Natural killer cell (primary cell): ENCODE data around the gene CCT6B. TPM values are rescaled to one million over a fixed set of nuclear protein-coding genes. Genes with fewer than 3 reads are reported as not detected.

Source experiments
- ATAC-seq, 3 donors: fragments of 150-1000 bp in 2 of 3; fragments of 200-7000 bp in 1 of 3; cut with Tn5 transposase; 1 replicate in 1 of 3; 2 replicates in 2 of 3; pipeline ENCODE4 v1.10.0; 2021; ENCODE audit warnings: mild to moderate bottlenecking in 2 of 3, moderate library complexity in 2 of 3
- DNase-seq, 2 donors: peaks; one replicate each; pipeline versions ENCODE4 v3.0.0 to v3.0.0-alpha.2; 2013 to 2021; ENCODE audit warnings: mixed read lengths in 1 of 2
- H3K27ac ChIP-seq: one replicate; pipeline ENCODE4 v1.5.1; 2013; ENCODE audit warnings: mild to moderate bottlenecking, low read length
- H3K27me3 ChIP-seq: one replicate; pipeline ENCODE4 v1.6.1; 2013; ENCODE audit warnings: low read length; ENCODE audit not compliant: control insufficient read depth, insufficient read depth
- H3K36me3 ChIP-seq: one replicate; pipeline ENCODE4 v1.6.1; 2013; ENCODE audit warnings: low read length; ENCODE audit not compliant: control insufficient read depth, insufficient read depth
- H3K4me1 ChIP-seq: one replicate; pipeline ENCODE4 v1.6.1; 2013; ENCODE audit warnings: low read length; ENCODE audit not compliant: control insufficient read depth, insufficient read depth
- H3K4me3 ChIP-seq: one replicate; pipeline ENCODE4 v1.5.1; 2013; ENCODE audit warnings: low read length
- H3K9me3 ChIP-seq: one replicate; pipeline ENCODE4 v1.6.1; 2013; ENCODE audit warnings: low read length; ENCODE audit not compliant: control insufficient read depth, insufficient read depth
- H3K27ac Mint-ChIP-seq, 2 donors: one replicate each; pipeline ENCODE4 v1.8.0; 2022; ENCODE audit warnings: mild to moderate bottlenecking in 2 of 2, mixed read lengths in 2 of 2, moderate library complexity in 1 of 2
- H3K27me3 Mint-ChIP-seq, 2 donors: one replicate each; pipeline ENCODE4 v1.8.0; 2022; ENCODE audit warnings: low read depth in 2 of 2, mixed read lengths in 2 of 2
- H3K36me3 Mint-ChIP-seq: one replicate; pipeline ENCODE4 v1.8.0; 2022; ENCODE audit warnings: mixed read lengths
- H3K4me1 Mint-ChIP-seq, 2 donors: one replicate each; pipeline ENCODE4 v1.8.0; 2022; ENCODE audit warnings: mixed read lengths in 2 of 2
- H3K4me3 Mint-ChIP-seq: one replicate; pipeline ENCODE4 v1.8.0; 2022; ENCODE audit warnings: mild to moderate bottlenecking, moderate library complexity, mixed read lengths
- H3K9me3 Mint-ChIP-seq, 2 donors: one replicate each; pipeline ENCODE4 v1.8.0; 2022; ENCODE audit warnings: mixed read lengths in 2 of 2
- WGBS: methylation state at CpG from one replicate; pipeline ENCODE4 v1.1.7; 2013; ENCODE audit warnings: missing lambda C conversion rate; ENCODE audit not compliant: insufficient coverage; 5-methylcytosine and 5-hydroxymethylcytosine counted together
- intact Hi-C: fragments of 100-400 bp; cut with micrococcal nuclease; formaldehyde crosslinking; loops from one replicate; pipeline ENCODE4 v1.14.2; 2022
- total RNA-seq, 4 donors: library from RNA; stranded (reverse); fragments of 120-200 nt in 1 of 4; gene quantifications; one replicate each; pipeline versions ENCODE4 v1.2.3 to v1.2.4, GENCODE V29; 2013 to 2022
- TF ChIP-seq, protein P1 (sequence below): fragments of 200-600 bp; IDR thresholded peaks from one replicate; pipeline ENCODE4 v1.8.0; 2022; ENCODE audit warnings: antibody characterized with exemption

CCT6B gene
- total RNA-seq, 3 donors from 2014 or later (not counting 1 experiment from before 2014, with no cell fraction given) = 4.1 to 4.7 (median 4.3) TPM

DNA sequence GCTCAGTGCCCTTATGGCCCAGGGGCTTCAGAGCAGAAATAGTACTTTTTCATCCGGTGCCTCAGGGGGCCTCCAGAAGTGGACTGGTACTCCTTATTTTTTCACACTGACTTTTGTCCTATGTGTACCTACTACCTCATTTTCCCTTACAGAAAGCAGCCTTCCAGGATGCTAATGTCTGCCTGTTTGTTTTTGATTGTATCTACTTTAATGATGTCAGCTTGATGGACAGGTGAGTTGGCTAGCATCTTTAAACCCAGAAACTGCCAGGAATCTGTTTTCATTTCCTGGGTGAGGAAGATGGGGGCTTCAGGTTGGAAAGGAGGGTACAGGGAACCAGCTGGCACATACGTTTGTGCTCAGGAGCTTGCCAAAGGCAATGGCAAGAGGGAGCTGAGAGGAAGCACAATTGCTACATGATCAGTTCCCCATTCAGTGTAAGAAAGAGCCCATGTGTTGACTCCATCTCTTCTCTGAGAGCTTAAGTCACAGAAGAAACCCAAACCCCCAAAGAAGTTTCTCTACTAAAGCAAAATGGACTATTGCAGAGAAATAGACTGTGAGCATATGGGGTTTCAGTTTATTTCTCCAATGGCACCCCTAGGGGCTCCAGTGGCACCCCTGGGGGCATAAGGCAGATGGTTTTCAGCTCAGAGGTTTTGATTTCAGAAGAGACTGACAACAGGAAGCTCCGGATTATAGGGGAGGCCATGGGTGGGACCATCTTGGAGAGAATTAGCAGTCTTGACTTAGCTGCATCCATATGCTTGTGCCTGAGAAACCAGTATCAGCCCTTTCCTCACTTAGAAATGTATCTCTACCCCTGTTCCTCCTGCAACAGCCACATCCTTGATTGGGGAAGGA is 35.4 kb upstream of the CCT6B start:
- Histone ChIP-seq H3K36me3 (peaks cover 49% of the 10 kb centered on the region), H3K4me1 (peaks cover 23% of the 10 kb centered on the region), H3K9me3 (no peaks in the 10 kb centered on the region), H3K27ac (no peak overlapping the region), H3K27me3 (no peaks in the 10 kb centered on the region), H3K4me3 (no peak overlapping the region)
- H3K4me1 Mint-ChIP-seq = peaks cover 15 to 23% of the 10 kb centered on the region in 2 donors
- no peaks in the 10 kb centered on the region for H3K36me3 Mint-ChIP-seq
- intact Hi-C loops = no loop called here
- no peak overlapping the region for H3K4me3 Mint-ChIP-seq
- ATAC-seq (no peak), DNase-seq (no peak)
- 86% methylated on average over 3 of the region's 3 CpGs for WGBS
- H3K27me3 Mint-ChIP-seq = no peaks in the 10 kb centered on the region
- no peak overlapping the region for H3K27ac Mint-ChIP-seq
- H3K9me3 Mint-ChIP-seq = no peaks in the 10 kb centered on the region
- TF ChIP-seq, protein P1, sequence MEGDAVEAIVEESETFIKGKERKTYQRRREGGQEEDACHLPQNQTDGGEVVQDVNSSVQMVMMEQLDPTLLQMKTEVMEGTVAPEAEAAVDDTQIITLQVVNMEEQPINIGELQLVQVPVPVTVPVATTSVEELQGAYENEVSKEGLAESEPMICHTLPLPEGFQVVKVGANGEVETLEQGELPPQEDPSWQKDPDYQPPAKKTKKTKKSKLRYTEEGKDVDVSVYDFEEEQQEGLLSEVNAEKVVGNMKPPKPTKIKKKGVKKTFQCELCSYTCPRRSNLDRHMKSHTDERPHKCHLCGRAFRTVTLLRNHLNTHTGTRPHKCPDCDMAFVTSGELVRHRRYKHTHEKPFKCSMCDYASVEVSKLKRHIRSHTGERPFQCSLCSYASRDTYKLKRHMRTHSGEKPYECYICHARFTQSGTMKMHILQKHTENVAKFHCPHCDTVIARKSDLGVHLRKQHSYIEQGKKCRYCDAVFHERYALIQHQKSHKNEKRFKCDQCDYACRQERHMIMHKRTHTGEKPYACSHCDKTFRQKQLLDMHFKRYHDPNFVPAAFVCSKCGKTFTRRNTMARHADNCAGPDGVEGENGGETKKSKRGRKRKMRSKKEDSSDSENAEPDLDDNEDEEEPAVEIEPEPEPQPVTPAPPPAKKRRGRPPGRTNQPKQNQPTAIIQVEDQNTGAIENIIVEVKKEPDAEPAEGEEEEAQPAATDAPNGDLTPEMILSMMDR = no peak

DNA sequence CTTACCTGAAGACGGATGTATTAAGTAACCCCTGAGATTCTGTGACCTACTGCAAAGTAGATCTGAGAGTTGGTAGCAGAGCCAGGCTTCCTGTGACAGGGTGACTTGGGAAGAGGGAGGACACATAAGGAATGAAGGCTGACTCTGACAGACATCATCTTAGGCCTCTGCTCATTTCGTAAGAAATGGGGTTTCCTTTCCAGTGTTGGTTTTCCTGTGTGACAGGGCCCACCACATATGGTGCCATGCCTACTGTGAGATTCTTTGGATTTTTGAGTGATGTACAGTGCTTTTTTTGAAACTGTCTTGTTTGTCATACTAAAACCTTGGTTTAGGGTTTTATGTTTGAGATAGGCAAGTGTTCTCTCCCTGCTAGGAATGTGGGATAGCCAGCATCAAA is 31.8 kb upstream of the CCT6B start:
- ATAC-seq (no peak), DNase-seq (no peak)
- Mint-ChIP-seq H3K9me3 (no peaks in the 10 kb centered on the region), H3K27me3 (no peaks in the 10 kb centered on the region), H3K4me1 (peaks cover 10 to 18% of the 10 kb centered on the region in 2 donors), H3K27ac (peak overlapping the region in 1 of 2 donors; percentile 69), H3K4me3 (no peak overlapping the region), H3K36me3 (no peaks in the 10 kb centered on the region)
- 59% methylated on average over 2 of the region's 2 CpGs for WGBS
- H3K9me3 ChIP-seq = no peaks in the 10 kb centered on the region
- no peak overlapping the region for H3K4me3 ChIP-seq
- TF ChIP-seq, protein P1 = no peak
- intact Hi-C loops = no loop called here
- H3K27me3 ChIP-seq = no peaks in the 10 kb centered on the region
- H3K4me1 ChIP-seq = peaks cover 26% of the 10 kb centered on the region
- H3K36me3 ChIP-seq = peaks cover 61% of the 10 kb centered on the region
- H3K27ac ChIP-seq = no peak overlapping the region

DNA sequence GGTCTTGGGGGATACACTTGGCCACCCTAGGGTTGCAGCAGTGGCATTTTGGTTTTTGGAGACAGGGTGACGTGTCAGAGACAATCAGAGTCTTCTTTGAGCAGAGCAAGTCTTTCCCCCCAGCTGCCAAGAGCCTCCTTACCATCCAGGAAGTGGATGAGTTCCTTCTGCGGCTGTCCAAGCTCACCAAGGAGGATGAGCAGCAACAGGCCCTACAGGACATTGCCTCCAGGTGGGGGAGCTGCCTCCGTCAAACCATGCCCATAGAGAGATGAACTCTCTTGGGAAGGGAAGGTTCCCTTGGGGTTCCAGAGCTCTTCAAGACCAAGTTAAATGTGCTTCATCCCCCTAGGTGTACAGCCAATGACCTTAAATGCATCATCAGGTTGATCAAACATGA is 30.3 kb upstream of the CCT6B start:
- intact Hi-C loops = no loop called here
- Histone ChIP-seq H3K27ac (peak overlapping the region; percentile 71), H3K9me3 (no peaks in the 10 kb centered on the region), H3K4me1 (peaks cover 26% of the 10 kb centered on the region), H3K36me3 (peaks cover 65% of the 10 kb centered on the region), H3K27me3 (no peaks in the 10 kb centered on the region), H3K4me3 (no peak overlapping the region)
- no peaks in the 10 kb centered on the region for H3K27me3 Mint-ChIP-seq
- H3K36me3 Mint-ChIP-seq = no peaks in the 10 kb centered on the region
- H3K4me1 Mint-ChIP-seq = peaks cover 8 to 16% of the 10 kb centered on the region in 2 donors
- H3K27ac Mint-ChIP-seq = peak overlapping the region in 1 of 2 donors; percentile 69
- no peak for DNase-seq
- H3K4me3 Mint-ChIP-seq = no peak overlapping the region
- 82% methylated on average over 3 of the region's 3 CpGs for WGBS
- ATAC-seq = no peak
- H3K9me3 Mint-ChIP-seq = no peaks in the 10 kb centered on the region
- TF ChIP-seq, protein P1 = no peak
